OCI-LY7 (cell line): ENCODE measurements around the gene ZNF202.

Source experiments
- EZH2phosphoT487 ChIP-seq: fragments of 200-600 bp; sonication (generic); IDR thresholded peaks from 2 replicates; pipeline ENCODE4 v1.6.1; 2018; ENCODE audit warnings: low read depth, borderline replicate concordance, mild to moderate bottlenecking, mixed run types, antibody characterized with exemption, low read length, moderate library complexity, mixed read lengths
- TF ChIP-seq, protein P1 (sequence below): fragments of 200-600 bp; sonication (generic); conservative IDR thresholded peaks from 2 replicates; pipeline ENCODE4 v1.5.1; 2014; ENCODE audit warnings: mild to moderate bottlenecking, antibody characterized with exemption, low read length, moderate library complexity, mixed read lengths

GRCh38 chr11:123704341-123704740 is 37.1 kb downstream of the ZNF202 start:
- TF ChIP-seq, protein P1, sequence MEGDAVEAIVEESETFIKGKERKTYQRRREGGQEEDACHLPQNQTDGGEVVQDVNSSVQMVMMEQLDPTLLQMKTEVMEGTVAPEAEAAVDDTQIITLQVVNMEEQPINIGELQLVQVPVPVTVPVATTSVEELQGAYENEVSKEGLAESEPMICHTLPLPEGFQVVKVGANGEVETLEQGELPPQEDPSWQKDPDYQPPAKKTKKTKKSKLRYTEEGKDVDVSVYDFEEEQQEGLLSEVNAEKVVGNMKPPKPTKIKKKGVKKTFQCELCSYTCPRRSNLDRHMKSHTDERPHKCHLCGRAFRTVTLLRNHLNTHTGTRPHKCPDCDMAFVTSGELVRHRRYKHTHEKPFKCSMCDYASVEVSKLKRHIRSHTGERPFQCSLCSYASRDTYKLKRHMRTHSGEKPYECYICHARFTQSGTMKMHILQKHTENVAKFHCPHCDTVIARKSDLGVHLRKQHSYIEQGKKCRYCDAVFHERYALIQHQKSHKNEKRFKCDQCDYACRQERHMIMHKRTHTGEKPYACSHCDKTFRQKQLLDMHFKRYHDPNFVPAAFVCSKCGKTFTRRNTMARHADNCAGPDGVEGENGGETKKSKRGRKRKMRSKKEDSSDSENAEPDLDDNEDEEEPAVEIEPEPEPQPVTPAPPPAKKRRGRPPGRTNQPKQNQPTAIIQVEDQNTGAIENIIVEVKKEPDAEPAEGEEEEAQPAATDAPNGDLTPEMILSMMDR = no peak
- TF ChIP-seq EZH2phosphoT487 = no peak
